ENCODE results near the gene PAOX. TPM values are rescaled to one million over a fixed set of nuclear protein-coding genes. Genes with fewer than 3 reads are reported as not detected.

The PAOX gene
- polyA plus RNA-seq, 2 of the 4 experiments (the other 2 are of a cell fraction) = 1.6 to 2.3 TPM

DNA sequence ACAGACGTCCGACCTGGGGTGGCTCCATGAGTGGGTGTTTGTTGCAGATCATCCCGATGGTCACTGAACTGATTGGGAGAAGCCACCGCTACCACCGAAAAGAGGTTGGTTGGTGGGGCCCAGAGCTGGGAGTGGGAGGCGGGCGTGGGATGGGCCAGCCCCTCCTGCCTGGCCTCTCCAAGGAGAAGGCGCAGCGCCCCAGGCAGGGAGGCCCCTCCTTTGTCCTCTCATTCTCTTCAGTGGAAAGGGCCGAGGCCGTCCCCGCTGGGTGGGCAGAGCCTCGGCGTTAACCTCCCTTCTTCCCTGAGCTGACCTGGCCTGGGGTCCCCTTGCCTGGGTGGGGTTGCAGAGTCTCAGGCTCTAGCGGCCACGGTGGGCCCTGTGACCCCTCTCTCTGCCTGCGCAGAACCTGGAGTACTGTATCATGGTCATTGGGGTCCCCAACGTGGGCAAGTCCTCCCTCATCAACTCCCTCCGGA lies 20.1 kb downstream of the PAOX start:
- DNase-seq (ENCODE audit: low read depth in 1 of 2, low spot score in 1 of 2) = no peak
- no peak for FAIRE-seq
- 91% methylated on average over 19 of the region's 19 CpGs for WGBS (ENCODE audit: missing lambda C conversion rate)
- TF ChIP-seq NR3C1 (IDR thresholded peaks at IDR 0.05) (no peak), FOXS1 (CRISPR knock-in tag; IDR thresholded peaks at IDR 0.05) (no peak), EHMT2 (IDR thresholded peaks at IDR 0.05; ENCODE audit: low read depth) (no peak), HEYL (CRISPR knock-in tag; IDR thresholded peaks at IDR 0.05) (no peak), JUNB (IDR thresholded peaks at IDR 0.05) (no peak), CHD4 (IDR thresholded peaks at IDR 0.05; ENCODE audit: borderline replicate concordance) (no peak), NPAS2 (CRISPR knock-in tag; IDR thresholded peaks at IDR 0.05; ENCODE audit: borderline replicate concordance) (no peak), CEBPB (IDR thresholded peaks at IDR 0.05) (no peak), NFE2L2 (conservative IDR thresholded peaks at IDR 0.05; ENCODE audit: low read length) (no peak)
- TF ChIP-seq, protein P1, sequence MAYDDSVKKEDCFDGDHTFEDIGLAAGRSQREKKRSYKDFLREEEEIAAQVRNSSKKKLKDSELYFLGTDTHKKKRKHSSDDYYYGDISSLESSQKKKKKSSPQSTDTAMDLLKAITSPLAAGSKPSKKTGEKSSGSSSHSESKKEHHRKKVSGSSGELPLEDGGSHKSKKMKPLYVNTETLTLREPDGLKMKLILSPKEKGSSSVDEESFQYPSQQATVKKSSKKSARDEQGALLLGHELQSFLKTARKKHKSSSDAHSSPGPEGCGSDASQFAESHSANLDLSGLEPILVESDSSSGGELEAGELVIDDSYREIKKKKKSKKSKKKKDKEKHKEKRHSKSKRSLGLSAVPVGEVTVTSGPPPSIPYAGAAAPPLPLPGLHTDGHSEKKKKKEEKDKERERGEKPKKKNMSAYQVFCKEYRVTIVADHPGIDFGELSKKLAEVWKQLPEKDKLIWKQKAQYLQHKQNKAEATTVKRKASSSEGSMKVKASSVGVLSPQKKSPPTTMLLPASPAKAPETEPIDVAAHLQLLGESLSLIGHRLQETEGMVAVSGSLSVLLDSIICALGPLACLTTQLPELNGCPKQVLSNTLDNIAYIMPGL (CRISPR knock-in tag; IDR thresholded peaks at IDR 0.05; ENCODE audit: borderline replicate concordance) = no peak
- TF ChIP-seq, protein P2, sequence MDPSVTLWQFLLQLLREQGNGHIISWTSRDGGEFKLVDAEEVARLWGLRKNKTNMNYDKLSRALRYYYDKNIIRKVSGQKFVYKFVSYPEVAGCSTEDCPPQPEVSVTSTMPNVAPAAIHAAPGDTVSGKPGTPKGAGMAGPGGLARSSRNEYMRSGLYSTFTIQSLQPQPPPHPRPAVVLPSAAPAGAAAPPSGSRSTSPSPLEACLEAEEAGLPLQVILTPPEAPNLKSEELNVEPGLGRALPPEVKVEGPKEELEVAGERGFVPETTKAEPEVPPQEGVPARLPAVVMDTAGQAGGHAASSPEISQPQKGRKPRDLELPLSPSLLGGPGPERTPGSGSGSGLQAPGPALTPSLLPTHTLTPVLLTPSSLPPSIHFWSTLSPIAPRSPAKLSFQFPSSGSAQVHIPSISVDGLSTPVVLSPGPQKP (IDR thresholded peaks at IDR 0.05; ENCODE audit: low read depth, low read length) = no peak
- POLR2A ChIA-PET = no interaction called here
- CTCF ChIA-PET = interaction anchor here (1.1 kb wide), 1 partner anchor 70 kb away, joined by 3 read pairs; no protein-coding TSS in a partner anchor
- Histone ChIP-seq H3K9me3 (no peaks in the 10 kb centered on the region), H3K4me2 (no peak overlapping the region), H3K4me3 (no peak overlapping the region), H3K27ac (no peak overlapping the region), H3K4me1 (peaks cover 6% of the 10 kb centered on the region; the same call in 1 of the 3 replicates)
- no peak for ATAC-seq

DNA sequence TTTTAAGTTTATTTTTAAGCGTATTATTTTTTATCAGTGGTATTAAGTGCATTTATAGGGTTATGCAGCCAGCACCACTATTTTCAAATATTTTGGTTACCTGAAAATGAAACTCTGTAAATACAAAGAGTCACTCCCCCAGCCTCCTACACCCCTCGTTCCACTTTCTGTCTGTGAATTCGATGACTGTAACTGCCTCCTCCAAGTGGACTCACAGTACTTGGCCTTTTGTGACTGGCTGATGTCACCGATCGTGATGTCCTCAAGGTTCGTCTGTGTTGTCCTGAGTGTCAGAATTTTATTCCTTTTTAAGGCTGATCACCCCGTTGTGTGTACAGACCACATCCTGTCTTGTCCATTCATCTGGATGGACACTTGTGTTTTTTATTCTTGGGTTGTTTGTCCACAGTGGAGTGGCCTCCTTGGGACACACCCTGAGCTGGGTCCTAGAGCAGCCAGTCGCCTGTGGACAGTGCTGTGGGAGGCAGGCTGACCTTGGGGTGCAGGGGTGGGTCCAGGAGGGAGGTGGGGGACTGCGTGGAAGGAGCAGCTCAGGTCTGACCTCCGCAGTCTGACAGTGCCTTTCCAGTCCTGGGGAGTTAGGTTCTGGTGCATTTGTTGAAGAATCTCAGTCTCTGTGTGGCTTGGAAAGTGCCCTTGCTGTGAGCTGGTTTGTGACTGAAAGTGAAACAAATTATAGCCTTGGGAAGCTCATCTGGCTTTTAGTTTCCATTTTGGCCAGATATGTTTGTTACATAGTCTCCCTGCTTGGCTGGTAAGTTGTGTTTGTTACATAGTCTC lies 21.8 kb downstream of the PAOX start:
- TF ChIP-seq, protein P3, sequence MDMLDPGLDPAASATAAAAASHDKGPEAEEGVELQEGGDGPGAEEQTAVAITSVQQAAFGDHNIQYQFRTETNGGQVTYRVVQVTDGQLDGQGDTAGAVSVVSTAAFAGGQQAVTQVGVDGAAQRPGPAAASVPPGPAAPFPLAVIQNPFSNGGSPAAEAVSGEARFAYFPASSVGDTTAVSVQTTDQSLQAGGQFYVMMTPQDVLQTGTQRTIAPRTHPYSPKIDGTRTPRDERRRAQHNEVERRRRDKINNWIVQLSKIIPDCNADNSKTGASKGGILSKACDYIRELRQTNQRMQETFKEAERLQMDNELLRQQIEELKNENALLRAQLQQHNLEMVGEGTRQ (IDR thresholded peaks at IDR 0.05) = no peak
- TF ChIP-seq CHD2 (IDR thresholded peaks at IDR 0.05; ENCODE audit: low read length, partially characterized antibody) = no peak
- no peak for TF ChIP-seq NFE2L2 (conservative IDR thresholded peaks at IDR 0.05; ENCODE audit: low read length)
- TF ChIP-seq ZSCAN20 (CRISPR knock-in tag; IDR thresholded peaks at IDR 0.05) = no peak
- TF ChIP-seq, protein P4, sequence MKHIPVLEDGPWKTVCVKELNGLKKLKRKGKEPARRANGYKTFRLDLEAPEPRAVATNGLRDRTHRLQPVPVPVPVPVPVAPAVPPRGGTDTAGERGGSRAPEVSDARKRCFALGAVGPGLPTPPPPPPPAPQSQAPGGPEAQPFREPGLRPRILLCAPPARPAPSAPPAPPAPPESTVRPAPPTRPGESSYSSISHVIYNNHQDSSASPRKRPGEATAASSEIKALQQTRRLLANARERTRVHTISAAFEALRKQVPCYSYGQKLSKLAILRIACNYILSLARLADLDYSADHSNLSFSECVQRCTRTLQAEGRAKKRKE (CRISPR knock-in tag; IDR thresholded peaks at IDR 0.05; ENCODE audit: low read depth) = no peak
- TF ChIP-seq RCOR1 (IDR thresholded peaks at IDR 0.05; ENCODE audit: low read depth, low read length) = no peak
- no peak for TF ChIP-seq RFX5 (IDR thresholded peaks at IDR 0.05)
- TF ChIP-seq CEBPB (IDR thresholded peaks at IDR 0.05) = no peak
- no peak for TF ChIP-seq NR3C1 (IDR thresholded peaks at IDR 0.05)
- no peak for TF ChIP-seq HOXB5 (CRISPR knock-in tag; IDR thresholded peaks at IDR 0.05)
- TF ChIP-seq MAZ (IDR thresholded peaks at IDR 0.05; ENCODE audit: borderline replicate concordance, low read depth, low read length) = no peak
- TF ChIP-seq HEYL (CRISPR knock-in tag; IDR thresholded peaks at IDR 0.05) = no peak
- no peak for TF ChIP-seq HOXB13 (CRISPR knock-in tag; IDR thresholded peaks at IDR 0.05; ENCODE audit: low read depth)
- TF ChIP-seq BHLHE40 (IDR thresholded peaks at IDR 0.05; ENCODE audit: low read depth, low read length) = no peak
- no peak for TF ChIP-seq ZC3H11A (IDR thresholded peaks at IDR 0.05)
- TF ChIP-seq, protein P5, sequence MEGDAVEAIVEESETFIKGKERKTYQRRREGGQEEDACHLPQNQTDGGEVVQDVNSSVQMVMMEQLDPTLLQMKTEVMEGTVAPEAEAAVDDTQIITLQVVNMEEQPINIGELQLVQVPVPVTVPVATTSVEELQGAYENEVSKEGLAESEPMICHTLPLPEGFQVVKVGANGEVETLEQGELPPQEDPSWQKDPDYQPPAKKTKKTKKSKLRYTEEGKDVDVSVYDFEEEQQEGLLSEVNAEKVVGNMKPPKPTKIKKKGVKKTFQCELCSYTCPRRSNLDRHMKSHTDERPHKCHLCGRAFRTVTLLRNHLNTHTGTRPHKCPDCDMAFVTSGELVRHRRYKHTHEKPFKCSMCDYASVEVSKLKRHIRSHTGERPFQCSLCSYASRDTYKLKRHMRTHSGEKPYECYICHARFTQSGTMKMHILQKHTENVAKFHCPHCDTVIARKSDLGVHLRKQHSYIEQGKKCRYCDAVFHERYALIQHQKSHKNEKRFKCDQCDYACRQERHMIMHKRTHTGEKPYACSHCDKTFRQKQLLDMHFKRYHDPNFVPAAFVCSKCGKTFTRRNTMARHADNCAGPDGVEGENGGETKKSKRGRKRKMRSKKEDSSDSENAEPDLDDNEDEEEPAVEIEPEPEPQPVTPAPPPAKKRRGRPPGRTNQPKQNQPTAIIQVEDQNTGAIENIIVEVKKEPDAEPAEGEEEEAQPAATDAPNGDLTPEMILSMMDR (IDR thresholded peaks at IDR 0.05) = no peak
- Histone ChIP-seq H3K4me1 (no peaks in the 10 kb centered on the region), H3K27ac (no peak overlapping the region), H3K4me2 (no peak overlapping the region), H3K4me3 (no peak overlapping the region), H3K9me3 (no peaks in the 10 kb centered on the region)
- ChIA-PET CTCF (interaction anchor here (1.4 kb wide), 1 partner anchor 71 kb away, joined by 3 read pairs; no protein-coding TSS in a partner anchor), POLR2A (interaction anchor here (1.0 kb wide), 1 partner anchor 10 kb away, joined by 3 read pairs; no protein-coding TSS in a partner anchor)
- 86% methylated on average over 9 of the region's 10 CpGs for WGBS (ENCODE audit: missing lambda C conversion rate)
- DNase-seq (ENCODE audit: low read depth in 1 of 2, low spot score in 1 of 2) = no peak
- FAIRE-seq = no peak
- ATAC-seq = no peak

Measured in A549 (cell line).